Thoracic aorta (tissue), 2 donors: ENCODE measurements around the gene CD7. TPM values are rescaled to one million over a fixed set of nuclear protein-coding genes. Genes with fewer than 3 reads are reported as not detected.

ENCODE experiments used
- ATAC-seq: fragments of 150-250 bp; one replicate; pipeline ENCODE4 v1.8.0; 2017; ENCODE audit warnings: low read depth; ENCODE audit not compliant: insufficient number of reproducible peaks, low FRiP score
- DNase-seq: peaks from one replicate; pipeline ENCODE4 v3.0.0-alpha.2; 2020; ENCODE audit warnings: low spot score
- H3K27ac ChIP-seq, 2 donors: fragments of 200-600 bp; sonication (generic); 1 replicate in 1 of 2; 2 replicates in 1 of 2; pipeline ENCODE4 v1.5.1; 2016; ENCODE audit warnings: mild to moderate bottlenecking in 2 of 2, moderate library complexity in 2 of 2
- H3K27me3 ChIP-seq: fragments of 200-600 bp; sonication (generic); replicated peaks from 2 replicates; pipeline ENCODE4 v1.6.0; 2016; ENCODE audit warnings: mild to moderate bottlenecking; ENCODE audit not compliant: insufficient read depth
- H3K36me3 ChIP-seq: fragments of 200-600 bp; sonication (generic); one replicate; pipeline ENCODE4 v1.5.1; 2016
- H3K4me1 ChIP-seq, 2 donors: fragments of 200-600 bp; sonication (generic); 1 replicate in 1 of 2; 2 replicates in 1 of 2; pipeline versions ENCODE4 v1.5.1 to v1.6.0; 2016; ENCODE audit warnings: low read depth in 2 of 2, mild to moderate bottlenecking in 1 of 2; ENCODE audit not compliant: control insufficient read depth in 1 of 2
- H3K4me3 ChIP-seq: fragments of 200-600 bp; sonication (generic); 2 replicates; pipeline ENCODE4 v1.5.1; 2016; ENCODE audit warnings: mild to moderate bottlenecking
- H3K9me3 ChIP-seq: fragments of 200-600 bp; sonication (generic); 2 replicates; pipeline ENCODE4 v1.5.1; 2016
- CTCF ChIP-seq: fragments of 200-600 bp; sonication (generic); IDR thresholded peaks from one replicate; pipeline ENCODE4 v1.5.1; 2019; ENCODE audit warnings: antibody characterized with exemption
- total RNA-seq, 2 donors: library from RNA; depleted of rRNA; stranded (reverse); fragments of >200 nt; gene quantifications; one replicate each; pipeline versions ENCODE4 v1.1.0 to v1.2.3, GENCODE V29; 2016

Gene CD7
- total RNA-seq, 2 donors from 2014 or later: 3.0 to 3.5 TPM

DNA sequence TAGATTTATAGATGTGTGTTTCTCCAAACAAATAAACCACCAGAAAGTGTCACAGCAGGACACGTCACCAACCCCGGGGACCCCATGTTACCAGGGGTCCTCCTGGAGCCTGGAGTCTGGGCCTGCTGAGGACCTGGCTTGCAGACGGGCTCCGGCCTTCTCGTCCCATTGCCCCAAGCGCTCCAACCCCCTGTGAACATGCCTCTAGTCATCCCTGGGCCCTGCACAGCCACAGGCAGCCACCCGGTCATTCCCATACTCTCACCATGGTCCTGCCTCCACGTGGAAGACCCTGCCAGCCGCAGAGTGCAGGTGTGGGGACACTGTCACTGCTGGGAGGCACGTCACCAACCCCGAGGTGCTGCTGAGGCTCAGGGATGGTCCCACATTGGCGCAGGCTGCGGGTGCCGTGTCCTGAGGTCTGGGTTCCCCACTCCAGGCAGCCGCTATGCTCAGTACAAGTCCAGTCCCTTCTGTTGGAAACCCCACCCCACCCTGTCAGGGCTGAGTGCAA lies 11.6 kb upstream of the CD7 start:
- Histone ChIP-seq H3K9me3 (no peaks in the 10 kb centered on the region), H3K4me3 (no peak overlapping the region), H3K27ac (no peak overlapping the region), H3K36me3 (no peaks in the 10 kb centered on the region), H3K4me1 (peaks cover 11 to 23% of the 10 kb centered on the region in 2 donors), H3K27me3 (no peaks in the 10 kb centered on the region)
- DNase-seq: no peak
- no peak for ATAC-seq
- TF ChIP-seq CTCF: no peak

- Histone ChIP-seq H3K9me3 (no peaks in the 10 kb centered on the region), H3K4me3 (no peak overlapping the region), H3K36me3 (no peaks in the 10 kb centered on the region), H3K27ac (no peak overlapping the region), H3K27me3 (no peaks in the 10 kb centered on the region), H3K4me1 (peaks cover 10 to 17% of the 10 kb centered on the region in 2 donors)
- TF ChIP-seq CTCF: no peak
- no peak for ATAC-seq
- no peak for DNase-seq
Observed at GRCh38 chr17:82328141-82328993, 11.0 kb upstream of the CD7 start.

- no peaks in the 10 kb centered on the region for H3K36me3 ChIP-seq
- no peak overlapping the region for H3K4me3 ChIP-seq
- H3K27me3 ChIP-seq: no peaks in the 10 kb centered on the region
- no peak for ATAC-seq
- no peak for DNase-seq
- H3K4me1 ChIP-seq: peaks cover 4 to 10% of the 10 kb centered on the region in 2 donors
- H3K27ac ChIP-seq: no peak overlapping the region
- no peak for TF ChIP-seq CTCF
- no peaks in the 10 kb centered on the region for H3K9me3 ChIP-seq
Observed at GRCh38 chr17:82327757-82328140, 10.3 kb upstream of the CD7 start.

GRCh38 chr17:82327289-82327688 lies 9.9 kb upstream of the CD7 start:
- Histone ChIP-seq H3K4me1 (peaks cover 0 to 6% of the 10 kb centered on the region in 2 donors), H3K27me3 (no peaks in the 10 kb centered on the region), H3K4me3 (no peak overlapping the region), H3K27ac (no peak overlapping the region), H3K36me3 (no peaks in the 10 kb centered on the region), H3K9me3 (no peaks in the 10 kb centered on the region)
- ATAC-seq (no peak), DNase-seq (no peak)
- TF ChIP-seq CTCF: no peak

DNA sequence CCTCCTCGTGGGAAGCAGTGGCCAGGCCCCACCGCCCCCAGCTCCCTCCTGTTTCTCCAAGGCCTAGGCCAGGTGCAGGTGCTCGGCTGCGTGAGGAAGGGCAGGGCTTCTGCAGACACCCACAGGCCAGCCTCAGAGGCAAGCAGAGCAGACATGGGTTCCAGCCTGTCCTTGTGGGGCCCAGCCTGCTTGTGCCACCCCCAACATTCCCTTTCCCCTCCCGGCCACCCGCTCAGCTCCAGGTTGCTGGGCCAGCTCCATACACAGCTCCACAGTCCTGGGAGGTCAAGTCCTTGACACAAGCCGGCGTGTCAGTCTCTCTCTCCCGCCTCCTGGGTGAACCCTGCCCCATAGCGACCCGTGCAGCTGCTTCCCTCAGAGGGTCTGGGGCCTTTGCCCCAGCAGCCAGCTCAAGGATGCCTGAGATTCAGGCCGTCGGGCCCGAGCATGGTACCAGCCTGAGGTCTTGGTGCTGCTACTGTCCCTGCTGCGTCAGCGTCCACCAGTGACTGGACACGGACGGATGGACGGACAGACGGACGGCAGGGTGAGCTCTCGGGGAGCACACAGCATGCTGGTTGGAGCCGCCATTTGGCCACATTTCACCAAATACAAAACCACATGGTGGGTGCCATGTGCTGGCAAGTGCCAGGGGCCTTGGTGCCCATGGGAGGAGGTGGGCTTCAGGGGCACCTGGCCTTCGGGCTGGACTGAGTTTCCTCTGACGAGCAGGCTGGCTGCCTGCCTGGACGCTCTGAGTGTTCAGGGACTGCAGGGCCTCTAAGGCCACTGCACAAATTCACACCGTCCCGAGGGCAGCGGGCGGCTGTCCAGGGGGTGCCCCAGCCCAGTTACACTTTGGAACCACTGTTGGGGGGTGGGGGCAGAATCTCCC lies 8.1 kb upstream of the CD7 start:
- ATAC-seq (no peak), DNase-seq (no peak)
- Histone ChIP-seq H3K4me3 (no peak overlapping the region), H3K4me1 (peaks cover 0 to 12% of the 10 kb centered on the region in 2 donors), H3K36me3 (no peaks in the 10 kb centered on the region), H3K27ac (no peak overlapping the region), H3K9me3 (no peaks in the 10 kb centered on the region), H3K27me3 (no peaks in the 10 kb centered on the region)
- TF ChIP-seq CTCF: no peak
